ENCODE measurements around the gene STX10. TPM values are rescaled to one million over a fixed set of nuclear protein-coding genes. Genes with fewer than 3 reads are reported as not detected.

The STX10 gene
- total RNA-seq, 2 donors from 2014 or later = 33.5 TPM

- ATAC-seq = no peak
- peaks cover 33% of the 10 kb centered on the region for H3K4me1 Mint-ChIP-seq
- no peaks in the 10 kb centered on the region for H3K36me3 Mint-ChIP-seq (ENCODE audit: low read depth)
- H3K27ac Mint-ChIP-seq = peak overlapping the region; percentile 78
- H3K27me3 Mint-ChIP-seq = no peaks in the 10 kb centered on the region
- H3K4me3 Mint-ChIP-seq = peak overlapping the region; percentile 86
- H3K9me3 ChIP-seq (ENCODE audit: control insufficient read depth, low read length, poor library complexity, severe bottlenecking) = no peaks in the 10 kb centered on the region
- DNase-seq = no peak
Observed at GRCh38 chr19:13101590-13102415, 48.4 kb downstream of the STX10 start.

DNA sequence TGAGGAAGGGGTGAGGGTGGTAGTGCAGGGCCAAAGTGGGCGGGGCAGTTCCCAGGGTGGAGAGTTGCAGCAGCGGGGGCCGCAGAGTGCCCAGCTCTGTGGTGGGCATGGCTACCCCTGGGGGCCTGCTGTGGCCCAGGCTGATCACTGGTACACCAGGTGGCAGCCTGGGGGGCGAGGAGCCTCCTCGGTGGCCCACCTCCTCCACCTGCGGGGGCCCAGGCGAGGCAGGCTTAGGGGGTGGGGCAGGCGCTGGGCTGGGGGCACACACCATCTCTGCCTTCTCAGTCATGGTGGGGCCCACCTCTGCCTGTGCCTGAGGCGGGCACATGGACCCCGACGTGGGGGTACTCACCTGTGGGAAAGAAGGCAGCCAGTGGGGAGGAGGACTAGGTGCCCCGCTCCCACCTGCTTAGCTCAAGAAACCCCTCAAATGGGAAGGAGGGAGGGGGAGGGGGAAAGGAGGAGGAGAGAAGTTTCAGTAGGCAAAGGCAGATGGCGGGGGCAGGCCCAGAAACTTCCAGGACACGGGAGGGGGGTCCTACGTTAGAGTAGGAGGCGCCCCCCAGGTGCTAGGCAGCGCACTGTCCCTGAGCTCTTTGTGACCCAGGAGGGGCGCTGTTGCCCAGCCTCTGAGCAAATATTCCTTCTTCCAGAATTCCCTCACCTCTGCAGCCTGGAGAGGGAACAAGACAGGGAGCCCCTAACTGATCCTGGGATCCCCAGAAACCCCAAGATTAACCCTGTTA is 49.2 kb downstream of the STX10 start:
- Mint-ChIP-seq H3K4me1 (peaks cover 36% of the 10 kb centered on the region), H3K27me3 (peaks cover 4% of the 10 kb centered on the region), H3K4me3 (peak overlapping the region; percentile 86), H3K36me3 (ENCODE audit: low read depth) (peaks cover 2% of the 10 kb centered on the region), H3K27ac (peak overlapping the region; percentile 88)
- DNase-seq = no peak
- no peak for ATAC-seq
- H3K9me3 ChIP-seq (ENCODE audit: control insufficient read depth, low read length, poor library complexity, severe bottlenecking) = no peaks in the 10 kb centered on the region

GRCh38 chr19:13100031-13100588 is 50.1 kb downstream of the STX10 start:
- Mint-ChIP-seq H3K27me3 (peaks cover 7% of the 10 kb centered on the region), H3K27ac (peak overlapping the region; percentile 88), H3K4me1 (peaks cover 41% of the 10 kb centered on the region), H3K4me3 (peak overlapping the region; percentile 86), H3K36me3 (ENCODE audit: low read depth) (peaks cover 2% of the 10 kb centered on the region)
- no peak for DNase-seq
- H3K9me3 ChIP-seq (ENCODE audit: control insufficient read depth, low read length, poor library complexity, severe bottlenecking) = no peaks in the 10 kb centered on the region
- ATAC-seq = peak; percentile 27

GRCh38 chr19:13099073-13099999 is 50.8 kb downstream of the STX10 start:
- Mint-ChIP-seq H3K27me3 (peaks cover 7% of the 10 kb centered on the region), H3K27ac (peak overlapping the region; percentile 88), H3K36me3 (ENCODE audit: low read depth) (peaks cover 2% of the 10 kb centered on the region), H3K4me3 (peak overlapping the region; percentile 87), H3K4me1 (peaks cover 43% of the 10 kb centered on the region)
- no peaks in the 10 kb centered on the region for H3K9me3 ChIP-seq (ENCODE audit: control insufficient read depth, low read length, poor library complexity, severe bottlenecking)
- peak; percentile 69 to 75 (median 71) for DNase-seq
- peak; percentile 67 for ATAC-seq

DNA sequence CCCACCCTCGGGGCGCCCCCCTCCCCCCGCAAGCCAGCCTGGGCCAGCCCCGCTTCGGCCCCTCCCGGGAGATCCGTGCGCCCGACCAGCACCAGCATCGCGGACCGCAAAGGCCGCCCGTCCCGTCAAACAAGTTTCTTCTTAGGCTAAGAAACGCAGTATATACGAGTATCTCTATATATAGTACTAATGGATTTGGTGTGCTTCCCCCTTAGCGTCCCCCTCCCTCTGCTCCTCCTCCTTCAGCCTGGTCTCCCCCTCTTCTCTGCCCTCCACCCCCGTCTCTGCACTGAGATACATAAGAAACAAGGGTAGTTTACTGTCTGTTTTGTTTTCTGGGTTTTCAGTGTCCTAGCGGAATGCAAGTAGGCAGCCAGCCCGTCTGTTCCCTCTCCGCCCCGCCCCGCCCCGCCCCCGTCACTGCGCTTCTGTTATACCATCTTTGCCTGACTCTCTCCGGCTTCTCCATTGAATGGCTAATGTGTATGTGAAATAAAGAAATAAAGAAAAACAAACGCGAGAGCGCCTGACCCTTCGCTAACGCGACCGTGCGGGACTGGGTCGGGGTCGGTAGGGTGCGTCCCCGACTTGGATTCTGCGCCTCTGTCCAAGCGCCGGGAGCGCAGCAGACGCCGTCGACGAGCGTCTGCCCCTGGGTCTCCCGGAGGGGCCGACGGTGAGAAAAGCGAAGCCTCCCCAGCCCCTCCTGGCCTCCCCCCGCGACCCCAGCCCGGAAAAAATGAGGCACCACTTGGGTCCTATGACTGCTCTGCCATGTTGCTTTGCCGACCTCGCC is 51.7 kb downstream of the STX10 start:
- peaks cover 47% of the 10 kb centered on the region for H3K4me1 Mint-ChIP-seq
- H3K27ac Mint-ChIP-seq = no peak overlapping the region
- peak overlapping the region; percentile 87 for H3K4me3 Mint-ChIP-seq
- peaks cover 7% of the 10 kb centered on the region for H3K27me3 Mint-ChIP-seq
- peak; percentile 20 for ATAC-seq
- DNase-seq = no peak
- no peaks in the 10 kb centered on the region for H3K9me3 ChIP-seq (ENCODE audit: control insufficient read depth, low read length, poor library complexity, severe bottlenecking)
- H3K36me3 Mint-ChIP-seq (ENCODE audit: low read depth) = peaks cover 2% of the 10 kb centered on the region

- peaks cover 2% of the 10 kb centered on the region for H3K36me3 Mint-ChIP-seq (ENCODE audit: low read depth)
- H3K9me3 ChIP-seq (ENCODE audit: control insufficient read depth, low read length, poor library complexity, severe bottlenecking) = no peaks in the 10 kb centered on the region
- peak overlapping the region; percentile 93 for H3K4me3 Mint-ChIP-seq
- H3K27me3 Mint-ChIP-seq = peaks cover 7% of the 10 kb centered on the region
- H3K27ac Mint-ChIP-seq = no peak overlapping the region
- ATAC-seq = no peak
- no peak for DNase-seq
- H3K4me1 Mint-ChIP-seq = peaks cover 44% of the 10 kb centered on the region
Observed at GRCh38 chr19:13097463-13098258, 52.5 kb downstream of the STX10 start.

DNA sequence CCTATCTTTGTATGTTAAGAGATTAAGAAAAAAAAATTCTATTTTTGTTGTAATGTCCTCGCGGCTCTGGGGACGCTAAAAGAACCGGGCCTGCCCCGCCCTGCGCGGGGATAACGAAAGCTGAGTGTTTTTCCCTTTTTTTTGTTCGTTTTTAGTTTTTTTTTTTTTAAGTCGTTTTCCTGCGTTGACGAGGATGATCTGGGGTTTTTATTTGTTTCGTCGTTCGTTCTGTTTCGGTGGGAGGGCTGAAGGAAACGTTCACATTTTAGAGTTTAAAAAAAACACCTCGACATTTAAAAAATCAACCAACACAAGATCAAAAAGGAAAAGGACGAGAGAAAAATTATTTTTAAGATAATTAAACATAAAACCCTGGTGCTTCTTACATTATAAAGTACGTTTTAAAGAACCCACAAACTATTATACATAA is 53.1 kb downstream of the STX10 start:
- H3K27me3 Mint-ChIP-seq = peaks cover 7% of the 10 kb centered on the region
- peak overlapping the region; percentile 93 for H3K4me3 Mint-ChIP-seq
- peaks cover 42% of the 10 kb centered on the region for H3K4me1 Mint-ChIP-seq
- ATAC-seq (no peak), DNase-seq (no peak)
- no peaks in the 10 kb centered on the region for H3K9me3 ChIP-seq (ENCODE audit: control insufficient read depth, low read length, poor library complexity, severe bottlenecking)
- H3K27ac Mint-ChIP-seq = no peak overlapping the region
- H3K36me3 Mint-ChIP-seq (ENCODE audit: low read depth) = peaks cover 2% of the 10 kb centered on the region

- peaks cover 2% of the 10 kb centered on the region for H3K36me3 Mint-ChIP-seq (ENCODE audit: low read depth)
- H3K4me1 Mint-ChIP-seq = peaks cover 35% of the 10 kb centered on the region
- no peaks in the 10 kb centered on the region for H3K9me3 ChIP-seq (ENCODE audit: control insufficient read depth, low read length, poor library complexity, severe bottlenecking)
- no peak for ATAC-seq
- DNase-seq = no peak
- H3K27ac Mint-ChIP-seq = peak overlapping the region; percentile 54
- peaks cover 7% of the 10 kb centered on the region for H3K27me3 Mint-ChIP-seq
- peak overlapping the region; percentile 93 for H3K4me3 Mint-ChIP-seq
Observed at GRCh38 chr19:13095934-13096927, 53.9 kb downstream of the STX10 start.

GRCh38 chr19:13095393-13095784 is 54.8 kb downstream of the STX10 start:
- H3K4me3 Mint-ChIP-seq = peak overlapping the region; percentile 93
- H3K36me3 Mint-ChIP-seq (ENCODE audit: low read depth) = peaks cover 2% of the 10 kb centered on the region
- DNase-seq (no peak), ATAC-seq (no peak)
- H3K4me1 Mint-ChIP-seq = peaks cover 35% of the 10 kb centered on the region
- H3K27me3 Mint-ChIP-seq = peaks cover 7% of the 10 kb centered on the region
- H3K9me3 ChIP-seq (ENCODE audit: control insufficient read depth, low read length, poor library complexity, severe bottlenecking) = no peaks in the 10 kb centered on the region
- no peak overlapping the region for H3K27ac Mint-ChIP-seq

DNA sequence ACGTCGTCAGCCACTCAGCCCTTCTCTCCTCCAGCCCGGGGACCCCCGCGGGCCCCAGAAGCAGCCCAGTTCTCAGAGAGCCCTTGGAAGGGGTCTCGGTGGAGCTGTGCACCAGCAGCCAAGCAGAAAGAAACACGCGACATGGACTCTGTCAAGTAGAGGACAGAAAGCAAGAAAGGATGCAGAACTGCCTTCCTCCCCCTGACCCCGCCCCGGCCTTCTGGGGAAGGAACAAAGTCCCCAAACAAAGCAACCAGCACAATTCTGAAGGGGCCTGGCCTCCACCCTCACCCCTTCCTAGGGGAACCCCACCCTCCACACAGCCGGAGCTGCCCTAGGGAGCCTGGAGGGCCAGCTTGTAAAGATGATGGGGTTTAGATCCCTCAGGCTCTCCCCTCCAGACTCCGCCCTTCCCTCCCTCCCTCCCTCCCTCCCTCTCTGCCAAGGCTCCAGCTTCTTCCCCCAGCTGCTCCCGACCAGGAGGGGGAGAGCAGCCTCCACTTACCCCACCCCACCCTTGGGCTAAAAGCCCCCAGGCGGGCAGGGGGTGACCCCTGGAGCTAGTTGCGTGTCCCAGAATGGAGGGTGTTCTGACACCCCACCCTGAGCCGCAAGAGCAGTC is 55.3 kb downstream of the STX10 start:
- peak overlapping the region; percentile 93 for H3K4me3 Mint-ChIP-seq
- DNase-seq (no peak), ATAC-seq (no peak)
- peaks cover 7% of the 10 kb centered on the region for H3K27me3 Mint-ChIP-seq
- peaks cover 30% of the 10 kb centered on the region for H3K4me1 Mint-ChIP-seq
- H3K27ac Mint-ChIP-seq = no peak overlapping the region
- no peaks in the 10 kb centered on the region for H3K9me3 ChIP-seq (ENCODE audit: control insufficient read depth, low read length, poor library complexity, severe bottlenecking)
- H3K36me3 Mint-ChIP-seq (ENCODE audit: low read depth) = peaks cover 2% of the 10 kb centered on the region

Measured in T-helper 17 cell (primary cell).